SU-DHL-6 (cell line): ENCODE data around the gene LAMC3.

ENCODE experiments used
- EZH2phosphoT487 ChIP-seq: fragments of 200-600 bp; sonication (generic), shearing (Covaris generic); conservative IDR thresholded peaks from 2 replicates; pipeline ENCODE4 v1.6.1; 2018; ENCODE audit warnings: mild to moderate bottlenecking, antibody characterized with exemption, low read length, moderate library complexity, mixed read lengths
- TF ChIP-seq, protein P1 (sequence below): fragments of 200-600 bp; sonication (generic); IDR thresholded peaks from one replicate; pipeline ENCODE4 v1.5.1; 2017; ENCODE audit warnings: antibody characterized with exemption, mild to moderate bottlenecking, low read length, moderate library complexity; ENCODE audit not compliant: insufficient read depth, poor library complexity, severe bottlenecking

DNA sequence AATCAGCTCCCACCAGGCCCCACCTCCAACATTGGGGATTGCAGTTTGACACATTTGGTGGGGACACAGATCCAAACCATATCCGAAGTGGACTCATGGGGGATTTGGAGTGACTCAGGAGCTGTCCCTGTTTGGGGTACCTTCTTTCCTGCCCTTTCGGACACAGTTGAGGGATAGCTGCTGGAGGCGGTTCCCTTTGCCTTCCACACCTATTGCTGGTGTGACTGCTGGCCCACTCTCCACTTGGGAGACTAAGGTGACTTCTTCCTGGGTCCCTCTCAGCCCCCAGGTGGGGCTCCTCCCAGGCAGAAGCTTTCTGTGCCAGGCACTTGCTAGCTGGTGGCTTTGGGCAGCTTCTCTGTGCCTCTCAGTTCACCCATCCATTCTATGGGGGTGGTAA, 26.6 kb downstream of the LAMC3 start:
- TF ChIP-seq, protein P1, sequence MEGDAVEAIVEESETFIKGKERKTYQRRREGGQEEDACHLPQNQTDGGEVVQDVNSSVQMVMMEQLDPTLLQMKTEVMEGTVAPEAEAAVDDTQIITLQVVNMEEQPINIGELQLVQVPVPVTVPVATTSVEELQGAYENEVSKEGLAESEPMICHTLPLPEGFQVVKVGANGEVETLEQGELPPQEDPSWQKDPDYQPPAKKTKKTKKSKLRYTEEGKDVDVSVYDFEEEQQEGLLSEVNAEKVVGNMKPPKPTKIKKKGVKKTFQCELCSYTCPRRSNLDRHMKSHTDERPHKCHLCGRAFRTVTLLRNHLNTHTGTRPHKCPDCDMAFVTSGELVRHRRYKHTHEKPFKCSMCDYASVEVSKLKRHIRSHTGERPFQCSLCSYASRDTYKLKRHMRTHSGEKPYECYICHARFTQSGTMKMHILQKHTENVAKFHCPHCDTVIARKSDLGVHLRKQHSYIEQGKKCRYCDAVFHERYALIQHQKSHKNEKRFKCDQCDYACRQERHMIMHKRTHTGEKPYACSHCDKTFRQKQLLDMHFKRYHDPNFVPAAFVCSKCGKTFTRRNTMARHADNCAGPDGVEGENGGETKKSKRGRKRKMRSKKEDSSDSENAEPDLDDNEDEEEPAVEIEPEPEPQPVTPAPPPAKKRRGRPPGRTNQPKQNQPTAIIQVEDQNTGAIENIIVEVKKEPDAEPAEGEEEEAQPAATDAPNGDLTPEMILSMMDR = no peak
- no peak for TF ChIP-seq EZH2phosphoT487
